ENCODE measurements around the gene ZNF664. TPM values are rescaled to one million over a fixed set of nuclear protein-coding genes. Genes with fewer than 3 reads are reported as not detected.

ZNF664 gene
- 100 to 1,000 TPM in 2 of 6 donors, 10 to 100 TPM in 4; 49.1 to 112 (median 91.8) TPM for total RNA-seq

DNA sequence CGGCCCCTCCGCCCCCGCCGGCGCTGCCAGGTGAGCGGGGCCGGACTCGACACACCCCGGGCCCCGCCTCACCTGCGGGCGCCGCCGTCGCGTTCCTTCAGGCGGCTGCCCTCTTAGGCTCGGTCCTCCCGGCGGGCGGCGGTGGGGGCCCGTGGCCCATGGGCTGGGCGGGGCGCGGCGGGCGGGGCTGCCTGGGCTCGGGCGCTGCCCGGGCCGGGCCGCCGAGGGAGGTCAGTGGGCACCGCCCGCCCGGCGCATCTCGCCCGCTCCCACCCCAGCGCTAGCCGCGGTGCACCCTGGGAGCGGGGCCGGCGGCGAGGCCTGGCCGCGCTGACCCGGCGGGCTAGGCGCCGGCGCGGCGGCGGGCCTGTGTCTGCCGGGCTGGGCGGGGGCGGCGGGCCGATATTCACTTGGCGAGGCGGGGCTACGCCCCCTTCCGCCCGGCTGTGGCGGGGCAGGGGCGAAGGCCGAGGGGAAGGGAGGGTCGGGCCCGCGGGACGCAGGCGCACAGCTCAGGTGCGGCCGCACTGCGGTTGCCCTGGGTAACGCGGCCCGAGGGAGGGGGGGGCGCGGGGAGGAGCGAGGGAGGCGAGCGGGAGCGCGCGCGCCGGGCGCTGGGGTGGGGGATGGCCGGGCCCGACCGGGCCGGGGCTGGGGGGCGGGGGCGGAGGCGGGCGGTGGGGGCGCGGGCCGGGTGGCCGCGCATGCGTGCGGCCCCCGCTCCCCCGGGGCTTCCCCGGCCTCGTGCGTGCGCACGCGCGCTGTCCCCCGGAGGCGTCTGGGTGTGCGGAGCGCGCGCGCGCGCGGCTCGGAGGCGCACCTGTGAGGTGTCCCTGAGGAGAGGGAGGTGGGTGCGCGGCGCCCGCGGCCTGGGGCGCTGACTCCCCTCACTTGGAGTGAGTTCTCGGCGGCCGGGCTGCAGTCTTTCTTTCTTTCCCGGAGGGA is at the start of gene ZNF664, which contains the start of gene CCDC92:
ZNF664 (plus strand) TSS at position 759 of the 945 bp plus-strand sequence. CDS start 38,930 bp downstream, outside the sequence.
CCDC92 (minus strand) TSS at position 375 of the 945 bp plus-strand sequence. CDS start 28,526 bp downstream, outside the sequence.
- H3K36me3 ChIP-seq = peaks cover 0 to 12% (median 3%) of the 10 kb centered on the region in 4 donors
- WGBS, 2 donors = 0% methylated on average over 1 to 11 of the region's 138 CpGs
- no peaks in the 10 kb centered on the region for H3K9me3 ChIP-seq
- peak; percentile 94 to 99 for DNase-seq
- no peaks in the 10 kb centered on the region for H3K27me3 ChIP-seq
- TF ChIP-seq POLR2A (IDR thresholded peaks at IDR 0.05) = peak in 2 of 4 donors; percentile 26 to 67
- TF ChIP-seq, protein P1, sequence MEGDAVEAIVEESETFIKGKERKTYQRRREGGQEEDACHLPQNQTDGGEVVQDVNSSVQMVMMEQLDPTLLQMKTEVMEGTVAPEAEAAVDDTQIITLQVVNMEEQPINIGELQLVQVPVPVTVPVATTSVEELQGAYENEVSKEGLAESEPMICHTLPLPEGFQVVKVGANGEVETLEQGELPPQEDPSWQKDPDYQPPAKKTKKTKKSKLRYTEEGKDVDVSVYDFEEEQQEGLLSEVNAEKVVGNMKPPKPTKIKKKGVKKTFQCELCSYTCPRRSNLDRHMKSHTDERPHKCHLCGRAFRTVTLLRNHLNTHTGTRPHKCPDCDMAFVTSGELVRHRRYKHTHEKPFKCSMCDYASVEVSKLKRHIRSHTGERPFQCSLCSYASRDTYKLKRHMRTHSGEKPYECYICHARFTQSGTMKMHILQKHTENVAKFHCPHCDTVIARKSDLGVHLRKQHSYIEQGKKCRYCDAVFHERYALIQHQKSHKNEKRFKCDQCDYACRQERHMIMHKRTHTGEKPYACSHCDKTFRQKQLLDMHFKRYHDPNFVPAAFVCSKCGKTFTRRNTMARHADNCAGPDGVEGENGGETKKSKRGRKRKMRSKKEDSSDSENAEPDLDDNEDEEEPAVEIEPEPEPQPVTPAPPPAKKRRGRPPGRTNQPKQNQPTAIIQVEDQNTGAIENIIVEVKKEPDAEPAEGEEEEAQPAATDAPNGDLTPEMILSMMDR (IDR thresholded peaks at IDR 0.05) = peak in 5 of 6 experiments; percentile 22 to 68 (median 49)
- no peak for TF ChIP-seq EP300 (IDR thresholded peaks at IDR 0.05)
- TF ChIP-seq POLR2AphosphoS5 (IDR thresholded peaks at IDR 0.05) = peak in 1 of 2 donors; percentile 46
- H3K27ac ChIP-seq = peak within 1 kb of the TSS; percentile 87 to 98 (median 92)
- peak; percentile 93 to 95 for ATAC-seq (ENCODE audit: low FRiP score in 2 of 2)
- H3K4me3 ChIP-seq = peak within 1 kb of the TSS; percentile 77 to 99 (median 89)
- peaks cover 10 to 23% (median 19%) of the 10 kb centered on the region in 4 donors for H3K4me1 ChIP-seq

DNA sequence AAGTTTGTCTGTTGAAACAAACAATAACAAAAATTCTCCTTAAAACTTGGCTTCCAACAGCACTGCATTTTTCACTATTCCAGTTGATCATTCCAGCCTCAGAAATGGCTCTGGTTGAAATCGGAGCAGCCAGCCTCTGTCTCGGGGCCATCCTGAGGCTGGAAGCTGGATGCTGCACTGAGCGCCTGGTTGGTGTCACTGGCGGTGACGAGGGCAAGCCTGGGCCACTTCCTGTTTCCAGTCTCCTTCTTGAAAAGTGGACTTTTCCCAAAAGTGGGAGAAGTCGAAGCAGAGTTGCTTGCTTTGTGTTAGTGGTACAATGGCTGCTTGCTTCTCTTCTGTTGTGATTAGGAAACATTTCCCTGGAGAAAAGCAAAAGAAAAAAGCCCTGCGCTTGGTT is 49.1 kb upstream of the ZNF664 start:
- TF ChIP-seq EP300 (IDR thresholded peaks at IDR 0.05) (no peak), POLR2A (IDR thresholded peaks at IDR 0.05) (no peak), POLR2AphosphoS5 (IDR thresholded peaks at IDR 0.05) (no peak)
- TF ChIP-seq, protein P1 (IDR thresholded peaks at IDR 0.05) = no peak
- Histone ChIP-seq H3K27me3 (no peaks in the 10 kb centered on the region), H3K36me3 (no peaks in the 10 kb centered on the region), H3K4me1 (no peaks in the 10 kb centered on the region), H3K4me3 (no peak overlapping the region), H3K9me3 (no peaks in the 10 kb centered on the region), H3K27ac (no peak overlapping the region)
- no peak for DNase-seq
- WGBS, 2 donors = 74 to 75% methylated on average over 7 of the region's 7 CpGs
- no peak for ATAC-seq (ENCODE audit: low FRiP score in 2 of 2)

DNA sequence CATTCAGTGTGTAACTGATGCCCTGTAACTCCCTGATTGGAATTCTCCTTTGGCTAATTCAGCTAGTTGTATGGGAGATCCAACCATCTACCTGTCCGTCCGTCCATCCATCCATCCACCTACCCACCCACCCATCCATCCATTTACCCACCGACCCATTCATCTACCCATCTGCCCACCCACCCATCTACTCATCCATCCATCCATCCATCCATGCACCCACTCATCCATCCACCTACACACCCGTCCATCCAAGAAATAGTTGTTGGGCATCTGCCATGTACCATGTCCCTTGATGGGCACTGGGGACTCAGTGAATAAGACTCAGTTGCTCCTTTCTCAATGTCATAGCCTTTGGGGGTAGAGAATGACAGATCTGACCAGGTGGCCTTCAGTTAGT is 48.5 kb upstream of the ZNF664 start:
- DNase-seq (no peak), ATAC-seq (ENCODE audit: low FRiP score in 2 of 2) (no peak)
- Histone ChIP-seq H3K9me3 (no peaks in the 10 kb centered on the region), H3K36me3 (no peaks in the 10 kb centered on the region), H3K27ac (no peak overlapping the region), H3K4me1 (no peaks in the 10 kb centered on the region), H3K27me3 (no peaks in the 10 kb centered on the region), H3K4me3 (no peak overlapping the region)
- 93 to 100% methylated on average over 4 of the region's 4 CpGs for WGBS, 2 donors
- no peak for TF ChIP-seq POLR2A (IDR thresholded peaks at IDR 0.05)
- no peak for TF ChIP-seq EP300 (IDR thresholded peaks at IDR 0.05)
- TF ChIP-seq POLR2AphosphoS5 (IDR thresholded peaks at IDR 0.05) = no peak
- TF ChIP-seq, protein P1 (IDR thresholded peaks at IDR 0.05) = no peak

DNA sequence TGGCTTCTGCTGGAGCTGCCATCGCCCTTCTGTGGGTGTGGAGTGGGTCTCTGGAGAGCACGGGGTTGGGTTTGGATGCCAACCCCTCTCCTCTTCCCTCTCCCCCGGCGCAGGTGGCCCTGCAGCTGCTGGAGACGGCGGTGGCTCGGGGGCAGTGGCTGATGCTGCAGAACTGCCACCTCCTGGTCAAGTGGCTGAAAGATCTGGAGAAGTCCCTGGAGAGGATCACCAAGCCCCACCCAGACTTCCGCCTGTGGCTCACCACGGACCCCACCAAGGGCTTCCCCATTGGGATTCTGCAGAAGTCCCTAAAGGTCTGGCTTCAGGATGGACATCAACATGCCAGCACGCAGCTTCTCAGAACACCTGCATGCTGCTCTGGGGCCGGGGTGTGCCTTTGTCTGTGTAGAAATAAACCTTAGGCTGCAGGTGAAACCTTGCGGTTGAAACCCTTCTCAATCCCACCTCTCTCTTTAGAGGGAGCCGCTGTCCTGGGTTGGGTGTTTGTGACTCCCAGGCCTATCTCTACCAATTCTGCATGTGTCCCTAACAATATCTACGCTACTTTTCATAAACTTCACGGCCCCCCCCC is 44.6 kb upstream of the ZNF664 start:
- no peaks in the 10 kb centered on the region for H3K4me1 ChIP-seq
- H3K27ac ChIP-seq = no peak overlapping the region
- no peak overlapping the region for H3K4me3 ChIP-seq
- no peak for DNase-seq
- no peak for ATAC-seq (ENCODE audit: low FRiP score in 2 of 2)
- no peaks in the 10 kb centered on the region for H3K27me3 ChIP-seq
- H3K36me3 ChIP-seq = no peaks in the 10 kb centered on the region
- H3K9me3 ChIP-seq = no peaks in the 10 kb centered on the region
- TF ChIP-seq EP300 (IDR thresholded peaks at IDR 0.05) = no peak
- no peak for TF ChIP-seq POLR2AphosphoS5 (IDR thresholded peaks at IDR 0.05)
- TF ChIP-seq POLR2A (IDR thresholded peaks at IDR 0.05) = no peak
- TF ChIP-seq, protein P1 (IDR thresholded peaks at IDR 0.05) = no peak
- 79 to 87% methylated on average over 10 to 14 of the region's 15 CpGs for WGBS, 2 donors

All from upper lobe of left lung (tissue), 6 donors.